Fibroblast of peridontal ligament (primary cell): ENCODE measurements around the gene ATAD3C.
"Not testable (repeated sequence)": the region's sequence is repeated elsewhere in the genome, so short reads cannot be mapped to it uniquely, and the experiment has no call there.

Source experiments
- DNase-seq: peaks from one replicate; pipeline ENCODE4 v3.0.0-alpha.2; 2010; ENCODE audit errors: extremely low read depth

Gene ATAD3C

DNA sequence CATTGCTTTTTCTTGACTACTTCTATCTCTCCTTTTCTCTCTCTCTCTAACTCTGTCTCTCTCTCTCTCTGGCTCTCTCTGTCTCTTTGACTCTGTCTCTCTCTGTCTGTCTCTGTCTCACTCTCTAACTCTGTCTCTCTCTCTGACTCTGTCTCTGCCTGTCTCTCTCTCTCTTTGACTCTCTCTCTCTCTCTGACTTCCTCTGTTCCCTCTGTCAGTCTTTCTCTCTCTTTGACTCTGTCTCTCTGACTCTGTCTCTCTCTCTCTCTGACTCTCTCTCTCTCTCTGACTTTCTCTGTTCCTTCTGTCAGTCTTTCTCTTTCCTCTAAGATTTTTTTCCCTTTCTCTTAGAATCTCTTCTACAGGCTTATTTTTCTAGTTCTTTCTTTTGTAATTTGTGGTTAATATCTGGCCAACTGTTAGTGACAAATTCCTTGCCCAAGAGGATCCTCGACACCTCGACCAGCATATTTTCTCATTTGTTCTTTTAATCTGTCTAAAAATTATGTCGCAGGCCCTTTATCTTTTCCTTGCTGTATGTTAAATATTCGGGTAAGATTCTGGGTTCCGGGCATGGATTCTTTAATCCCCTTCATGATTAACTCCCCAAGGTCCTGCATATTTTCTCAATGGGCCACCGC, at the start of gene ATAD3C:
Gene ATAD3C (plus strand): TSS at position 591 of the 641 bp plus-strand sequence. CDS start 995 bp downstream, outside the sequence.
- no peak for DNase-seq

GRCh38 chr1:1399872-1400575, 49.5 kb upstream of the ATAD3C start:
- peak; percentile 28 for DNase-seq

GRCh38 chr1:1400576-1401456, 48.7 kb upstream of the ATAD3C start:
- no peak for DNase-seq

- no peak for DNase-seq
Observed at GRCh38 chr1:1401457-1402010, 48.0 kb upstream of the ATAD3C start.

DNA sequence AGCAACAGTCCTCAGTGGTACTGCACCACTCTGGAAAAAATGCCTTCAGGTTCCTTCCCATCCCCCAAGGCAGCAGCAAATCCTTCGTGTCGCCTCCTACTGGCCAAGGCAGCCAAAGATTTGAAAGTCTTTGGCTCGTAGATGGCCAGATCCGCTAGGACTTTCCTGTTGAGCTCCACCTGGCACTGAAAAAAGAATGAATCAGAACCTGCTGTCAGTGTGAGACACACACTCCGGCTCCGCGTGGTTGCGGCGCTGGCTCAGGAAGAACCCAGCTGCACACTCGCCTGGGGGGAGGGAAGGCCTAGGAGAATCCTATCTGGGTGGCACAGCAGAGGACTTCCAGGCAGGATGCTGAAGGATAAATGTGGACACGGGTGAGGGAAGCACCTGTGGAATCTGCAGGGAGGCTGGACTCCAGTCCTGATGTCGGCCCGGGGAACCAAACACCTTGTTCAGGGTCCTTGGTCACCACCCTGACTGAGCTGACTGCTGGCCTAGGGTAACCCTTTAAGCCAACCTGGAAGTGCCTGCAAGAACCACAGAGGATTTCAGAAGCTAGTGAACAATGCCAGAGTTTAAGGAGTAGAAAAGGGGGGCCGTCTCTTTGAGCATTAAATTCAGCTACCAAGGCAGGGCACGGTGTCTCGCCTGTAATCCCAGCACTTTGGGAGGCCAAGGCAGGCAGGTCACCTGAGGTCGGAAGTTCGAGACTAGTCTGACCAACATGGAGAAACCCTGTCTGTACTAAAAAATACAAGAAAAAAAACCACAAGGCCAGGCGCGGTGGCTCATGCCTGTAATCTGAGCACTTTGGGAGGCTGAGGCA, 47.2 kb upstream of the ATAD3C start:
- peak; percentile 60 for DNase-seq

GRCh38 chr1:1402901-1403392, 46.5 kb upstream of the ATAD3C start:
- DNase-seq: not testable (repeated sequence)

GRCh38 chr1:1403653-1404052, 45.8 kb upstream of the ATAD3C start:
- DNase-seq: no peak

- no peak for DNase-seq
Observed at GRCh38 chr1:1406101-1406820, 43.2 kb upstream of the ATAD3C start.

DNA sequence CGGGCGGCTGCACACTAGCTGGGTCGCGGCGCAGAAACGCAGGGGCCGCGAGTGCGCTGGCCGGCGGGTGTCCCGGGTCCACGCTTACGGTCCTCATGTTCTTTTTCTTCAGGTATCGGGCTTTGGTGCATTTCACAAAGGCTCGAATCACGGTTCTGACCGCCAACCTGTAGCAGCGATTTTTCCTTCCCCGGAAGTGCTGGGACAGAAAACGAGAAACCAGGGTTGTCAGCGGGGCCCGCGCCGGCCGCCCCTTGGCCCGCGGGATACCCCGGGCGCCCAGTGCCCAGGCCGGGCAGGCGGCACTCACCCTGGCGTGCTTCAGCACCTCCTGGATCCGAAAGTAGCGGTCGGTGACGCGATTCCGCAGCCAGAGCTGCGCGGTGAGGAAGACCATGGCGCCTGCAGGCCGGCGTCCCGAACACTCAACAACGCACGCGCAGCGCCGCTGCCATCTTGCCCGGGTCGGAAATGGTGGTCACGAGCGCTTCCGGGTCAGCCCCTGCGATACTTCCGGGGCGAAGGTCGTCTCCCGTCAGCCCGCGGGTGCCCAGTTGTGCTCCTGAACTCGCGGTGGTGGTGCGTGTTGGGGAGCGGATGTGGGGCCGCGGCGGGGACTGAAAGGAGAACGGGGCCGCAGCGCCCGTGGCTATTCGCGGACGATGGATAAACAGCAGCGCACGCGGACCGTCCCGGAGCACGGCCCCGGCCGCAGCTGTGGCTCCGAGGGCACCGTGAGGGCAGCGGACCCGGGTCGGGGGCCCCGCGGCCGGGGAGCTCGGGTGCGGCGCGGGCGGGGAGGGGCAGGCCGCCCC, 42.5 kb upstream of the ATAD3C start, which contains the start of gene MRPL20:
Gene MRPL20 (minus strand): TSS at position 473 of the 815 bp plus-strand sequence. CDS start 76 bp downstream, at position 397.
- DNase-seq: peak; percentile 82

- DNase-seq: peak; percentile 45
Observed at GRCh38 chr1:1407636-1408318, 41.7 kb upstream of the ATAD3C start.

GRCh38 chr1:1410238-1410637, 39.3 kb upstream of the ATAD3C start:
- DNase-seq: not testable (repeated sequence)

- no peak for DNase-seq
Observed at GRCh38 chr1:1411626-1412025, 37.9 kb upstream of the ATAD3C start.

DNA sequence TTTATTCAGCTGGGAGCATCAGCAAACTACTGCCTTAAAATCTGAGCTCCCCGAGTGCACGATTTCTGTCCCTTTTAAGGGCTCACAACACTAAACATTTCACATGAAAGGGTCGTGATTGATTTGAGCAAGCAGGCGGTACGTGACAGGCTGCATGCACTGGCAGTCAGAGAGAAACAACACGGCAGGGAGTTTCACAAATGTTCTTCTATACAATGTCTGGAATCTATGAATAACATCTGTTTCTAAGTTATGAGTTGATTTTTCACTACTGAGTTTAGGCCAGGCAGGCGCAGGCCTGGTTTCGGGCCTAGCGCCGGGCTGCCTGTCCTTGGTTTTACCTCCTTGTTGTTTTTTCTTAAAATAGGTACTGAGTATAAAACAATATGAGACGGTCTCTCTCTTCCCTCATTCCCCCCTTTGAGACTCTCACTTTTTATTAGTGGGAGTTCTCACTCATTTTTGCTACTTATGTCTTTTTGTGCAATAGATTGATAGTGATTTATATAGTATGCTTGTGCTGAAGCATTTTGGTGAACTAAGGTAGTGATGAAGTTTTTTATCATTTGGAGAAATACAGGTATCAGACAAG, 37.1 kb upstream of the ATAD3C start:
- DNase-seq: not testable (repeated sequence)

- no peak for DNase-seq
Observed at GRCh38 chr1:1415751-1416150, 33.7 kb upstream of the ATAD3C start.

DNA sequence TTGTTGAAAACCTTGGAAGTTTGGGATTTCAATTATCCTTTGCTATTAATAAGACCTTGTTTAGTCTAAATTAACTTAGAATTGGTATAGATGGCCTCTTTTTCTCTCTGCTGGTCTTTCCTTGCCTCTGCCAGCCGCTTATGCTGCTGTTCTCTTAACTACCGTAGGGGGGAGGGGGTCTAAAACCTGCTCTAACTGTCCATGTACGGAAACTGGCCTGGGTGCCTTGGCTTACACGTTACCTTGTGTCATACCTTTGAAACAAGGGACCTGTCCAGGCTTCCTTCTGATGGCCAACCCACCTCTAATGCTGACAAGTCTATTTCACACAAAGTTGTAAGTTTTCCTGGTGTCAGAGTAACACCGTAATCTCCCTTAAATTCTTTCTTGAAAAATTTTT, 32.1 kb upstream of the ATAD3C start:
- not testable (repeated sequence) for DNase-seq

DNA sequence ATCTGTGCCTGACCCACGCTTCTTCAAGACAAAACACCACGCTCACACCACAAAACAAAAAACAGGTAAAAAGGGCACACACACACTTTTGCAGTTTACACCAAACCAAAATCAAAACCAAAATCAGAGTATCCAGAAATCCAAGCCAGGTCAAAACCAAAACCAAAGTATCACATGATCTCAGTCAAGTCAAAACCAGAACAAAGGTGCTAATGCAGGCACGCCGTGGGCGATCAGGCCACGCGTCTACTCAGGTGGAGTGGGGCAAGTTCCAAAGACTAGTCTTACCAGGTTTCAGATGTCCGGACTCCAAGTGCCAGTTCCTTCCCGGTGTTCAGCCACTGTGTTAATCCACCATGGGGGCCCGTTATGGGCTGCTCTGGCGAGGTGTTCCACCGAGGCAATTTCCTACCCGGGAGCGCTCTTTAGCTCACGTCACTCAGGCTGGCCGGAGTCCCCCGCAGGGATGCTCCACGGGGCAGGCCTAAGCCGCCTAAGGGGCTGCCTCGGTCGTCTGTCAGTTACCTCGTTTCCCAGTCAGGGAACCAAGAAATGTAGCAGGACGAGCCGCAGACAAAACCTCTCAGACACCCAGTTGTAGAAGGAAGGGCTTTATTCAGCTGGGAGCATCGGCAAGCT, 31.5 kb upstream of the ATAD3C start:
- DNase-seq: not testable (repeated sequence)

- no peak for DNase-seq
Observed at GRCh38 chr1:1418464-1419362, 30.8 kb upstream of the ATAD3C start.
